Measurements from ENCODE around the gene RACK1. TPM values are rescaled to one million over a fixed set of nuclear protein-coding genes. Genes with fewer than 3 reads are reported as not detected.

Gene RACK1
- total and polyA plus RNA-seq, 2 of the 13 experiments (the other 11 are each of a cell fraction or from before 2014, with no cell fraction given): 2,514 to 6,141 TPM

DNA sequence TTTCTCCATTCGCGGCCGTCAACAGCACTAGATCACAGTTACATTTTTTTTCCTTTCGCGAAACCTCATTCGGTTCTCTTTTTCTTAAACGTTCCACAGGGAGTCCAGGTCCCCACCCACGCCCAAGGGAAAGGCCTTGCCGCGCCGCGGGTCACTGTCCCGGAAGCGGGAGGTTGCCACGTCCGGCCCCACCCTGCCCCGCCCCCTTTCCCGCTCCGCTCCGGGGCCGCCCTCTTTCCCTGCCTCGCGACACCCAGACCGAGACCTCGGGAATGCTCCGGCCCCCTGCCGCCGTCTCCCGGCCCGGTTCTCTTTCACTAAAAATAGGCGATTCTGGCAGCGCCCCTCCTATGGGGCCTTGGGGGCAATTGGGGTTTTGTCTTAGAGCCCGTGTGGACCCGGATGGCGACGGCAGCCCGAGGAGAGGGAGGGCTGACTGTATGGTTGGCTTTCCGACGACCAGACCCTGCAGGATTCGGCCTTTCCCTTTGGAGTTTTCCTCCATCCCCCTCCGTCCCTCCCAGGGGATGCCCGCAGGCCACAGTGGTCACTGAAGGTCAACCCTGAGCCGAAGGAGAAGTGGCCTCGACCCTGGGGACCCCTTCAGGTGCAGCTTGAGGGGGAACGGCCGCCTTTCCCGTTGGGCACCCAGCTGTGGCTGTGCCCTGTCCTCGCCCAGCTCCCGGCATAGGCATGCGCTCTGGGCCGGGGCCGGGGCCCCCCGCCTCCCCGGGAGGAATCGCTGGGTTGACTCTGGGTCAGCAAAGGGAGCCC lies 2.8 kb upstream of the RACK1 start (continued):
- TF ChIP-seq ZNF556 (CRISPR knock-in tag; IDR thresholded peaks at IDR 0.05; ENCODE audit: borderline replicate concordance) (0 out of 2 replicates have a peak, but pooled peaks have one; percentile 70), ZMAT3 (CRISPR knock-in tag; conservative IDR thresholded peaks at IDR 0.05) (0 out of 2 replicates have a peak, but pooled peaks have one; percentile 63), ZKSCAN1 (IDR thresholded peaks at IDR 0.05; ENCODE audit: low read length) (0 out of 2 replicates have a peak, but pooled peaks have one; percentile 27), ZNF577 (CRISPR knock-in tag; IDR thresholded peaks at IDR 0.05; ENCODE audit: borderline replicate concordance, low read depth) (0 out of 2 replicates have a peak, but pooled peaks have one; percentile 81), CBX5 (CRISPR knock-in tag; IDR thresholded peaks at IDR 0.05; ENCODE audit: borderline replicate concordance) (no peak), BCL6 (CRISPR knock-in tag; IDR thresholded peaks at IDR 0.05) (0 out of 2 replicates have a peak, but pooled peaks have one; percentile 25), ZBTB8A (CRISPR knock-in tag; IDR thresholded peaks at IDR 0.05; ENCODE audit: borderline replicate concordance, low read depth) (no peak), ZNF264 (CRISPR knock-in tag; IDR thresholded peaks at IDR 0.05) (no peak; the same call in 1 of the 2 replicates), ARNTL (CRISPR knock-in tag; IDR thresholded peaks at IDR 0.05) (0 out of 2 replicates have a peak, but pooled peaks have one; percentile 10), FOXC1 (CRISPR knock-in tag; IDR thresholded peaks at IDR 0.05; ENCODE audit: borderline replicate concordance) (0 out of 2 replicates have a peak, but pooled peaks have one; percentile 16), SMAD3 (CRISPR knock-in tag; IDR thresholded peaks at IDR 0.05) (peak; percentile 52; the same call in 1 of the 2 replicates), ISL2 (CRISPR knock-in tag; IDR thresholded peaks at IDR 0.05) (peak; percentile 38; the same call in 1 of the 2 replicates), GFI1 (CRISPR knock-in tag; IDR thresholded peaks at IDR 0.05; ENCODE audit: borderline replicate concordance) (peak; percentile 78), HMGA1 (CRISPR knock-in tag; conservative IDR thresholded peaks at IDR 0.05) (no peak), ATM (IDR thresholded peaks at IDR 0.05; ENCODE audit: borderline replicate concordance) (no peak), ZNF350 (CRISPR knock-in tag; IDR thresholded peaks at IDR 0.05; ENCODE audit: borderline replicate concordance, low read depth) (0 out of 2 replicates have a peak, but pooled peaks have one; percentile 45)
- TF ChIP-seq, protein P1, sequence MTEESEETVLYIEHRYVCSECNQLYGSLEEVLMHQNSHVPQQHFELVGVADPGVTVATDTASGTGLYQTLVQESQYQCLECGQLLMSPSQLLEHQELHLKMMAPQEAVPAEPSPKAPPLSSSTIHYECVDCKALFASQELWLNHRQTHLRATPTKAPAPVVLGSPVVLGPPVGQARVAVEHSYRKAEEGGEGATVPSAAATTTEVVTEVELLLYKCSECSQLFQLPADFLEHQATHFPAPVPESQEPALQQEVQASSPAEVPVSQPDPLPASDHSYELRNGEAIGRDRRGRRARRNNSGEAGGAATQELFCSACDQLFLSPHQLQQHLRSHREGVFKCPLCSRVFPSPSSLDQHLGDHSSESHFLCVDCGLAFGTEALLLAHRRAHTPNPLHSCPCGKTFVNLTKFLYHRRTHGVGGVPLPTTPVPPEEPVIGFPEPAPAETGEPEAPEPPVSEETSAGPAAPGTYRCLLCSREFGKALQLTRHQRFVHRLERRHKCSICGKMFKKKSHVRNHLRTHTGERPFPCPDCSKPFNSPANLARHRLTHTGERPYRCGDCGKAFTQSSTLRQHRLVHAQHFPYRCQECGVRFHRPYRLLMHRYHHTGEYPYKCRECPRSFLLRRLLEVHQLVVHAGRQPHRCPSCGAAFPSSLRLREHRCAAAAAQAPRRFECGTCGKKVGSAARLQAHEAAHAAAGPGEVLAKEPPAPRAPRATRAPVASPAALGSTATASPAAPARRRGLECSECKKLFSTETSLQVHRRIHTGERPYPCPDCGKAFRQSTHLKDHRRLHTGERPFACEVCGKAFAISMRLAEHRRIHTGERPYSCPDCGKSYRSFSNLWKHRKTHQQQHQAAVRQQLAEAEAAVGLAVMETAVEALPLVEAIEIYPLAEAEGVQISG (CRISPR knock-in tag; IDR thresholded peaks at IDR 0.05): peak; percentile 72
- TF ChIP-seq, protein P2, sequence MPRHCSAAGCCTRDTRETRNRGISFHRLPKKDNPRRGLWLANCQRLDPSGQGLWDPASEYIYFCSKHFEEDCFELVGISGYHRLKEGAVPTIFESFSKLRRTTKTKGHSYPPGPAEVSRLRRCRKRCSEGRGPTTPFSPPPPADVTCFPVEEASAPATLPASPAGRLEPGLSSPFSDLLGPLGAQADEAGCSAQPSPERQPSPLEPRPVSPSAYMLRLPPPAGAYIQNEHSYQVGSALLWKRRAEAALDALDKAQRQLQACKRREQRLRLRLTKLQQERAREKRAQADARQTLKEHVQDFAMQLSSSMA (CRISPR knock-in tag; IDR thresholded peaks at IDR 0.05): 0 out of 2 replicates have a peak, but pooled peaks have one; percentile 41
- TF ChIP-seq, protein P3, sequence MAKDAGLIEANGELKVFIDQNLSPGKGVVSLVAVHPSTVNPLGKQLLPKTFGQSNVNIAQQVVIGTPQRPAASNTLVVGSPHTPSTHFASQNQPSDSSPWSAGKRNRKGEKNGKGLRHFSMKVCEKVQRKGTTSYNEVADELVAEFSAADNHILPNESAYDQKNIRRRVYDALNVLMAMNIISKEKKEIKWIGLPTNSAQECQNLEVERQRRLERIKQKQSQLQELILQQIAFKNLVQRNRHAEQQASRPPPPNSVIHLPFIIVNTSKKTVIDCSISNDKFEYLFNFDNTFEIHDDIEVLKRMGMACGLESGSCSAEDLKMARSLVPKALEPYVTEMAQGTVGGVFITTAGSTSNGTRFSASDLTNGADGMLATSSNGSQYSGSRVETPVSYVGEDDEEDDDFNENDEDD (CRISPR knock-in tag; IDR thresholded peaks at IDR 0.05; ENCODE audit: borderline replicate concordance): peak; percentile 68; the same call in 1 of the 2 replicates
- TF ChIP-seq, protein P4, sequence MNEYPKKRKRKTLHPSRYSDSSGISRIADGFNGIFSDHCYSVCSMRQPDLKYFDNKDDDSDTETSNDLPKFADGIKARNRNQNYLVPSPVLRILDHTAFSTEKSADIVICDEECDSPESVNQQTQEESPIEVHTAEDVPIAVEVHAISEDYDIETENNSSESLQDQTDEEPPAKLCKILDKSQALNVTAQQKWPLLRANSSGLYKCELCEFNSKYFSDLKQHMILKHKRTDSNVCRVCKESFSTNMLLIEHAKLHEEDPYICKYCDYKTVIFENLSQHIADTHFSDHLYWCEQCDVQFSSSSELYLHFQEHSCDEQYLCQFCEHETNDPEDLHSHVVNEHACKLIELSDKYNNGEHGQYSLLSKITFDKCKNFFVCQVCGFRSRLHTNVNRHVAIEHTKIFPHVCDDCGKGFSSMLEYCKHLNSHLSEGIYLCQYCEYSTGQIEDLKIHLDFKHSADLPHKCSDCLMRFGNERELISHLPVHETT (CRISPR knock-in tag; conservative IDR thresholded peaks at IDR 0.05): no peak
- TF ChIP-seq, protein P5, sequence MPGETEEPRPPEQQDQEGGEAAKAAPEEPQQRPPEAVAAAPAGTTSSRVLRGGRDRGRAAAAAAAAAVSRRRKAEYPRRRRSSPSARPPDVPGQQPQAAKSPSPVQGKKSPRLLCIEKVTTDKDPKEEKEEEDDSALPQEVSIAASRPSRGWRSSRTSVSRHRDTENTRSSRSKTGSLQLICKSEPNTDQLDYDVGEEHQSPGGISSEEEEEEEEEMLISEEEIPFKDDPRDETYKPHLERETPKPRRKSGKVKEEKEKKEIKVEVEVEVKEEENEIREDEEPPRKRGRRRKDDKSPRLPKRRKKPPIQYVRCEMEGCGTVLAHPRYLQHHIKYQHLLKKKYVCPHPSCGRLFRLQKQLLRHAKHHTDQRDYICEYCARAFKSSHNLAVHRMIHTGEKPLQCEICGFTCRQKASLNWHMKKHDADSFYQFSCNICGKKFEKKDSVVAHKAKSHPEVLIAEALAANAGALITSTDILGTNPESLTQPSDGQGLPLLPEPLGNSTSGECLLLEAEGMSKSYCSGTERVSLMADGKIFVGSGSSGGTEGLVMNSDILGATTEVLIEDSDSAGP (CRISPR knock-in tag; IDR thresholded peaks at IDR 0.05; ENCODE audit: borderline replicate concordance): peak; percentile 82; the same call in 1 of the 2 replicates

Data from HepG2 (cell line).